CMK (cell line): ENCODE data around the gene EDNRA.

Source experiments
- DNase-seq: peaks from one replicate; pipeline ENCODE4 v3.0.0-alpha.2; 2010; ENCODE audit warnings: low read depth

Gene EDNRA

DNA sequence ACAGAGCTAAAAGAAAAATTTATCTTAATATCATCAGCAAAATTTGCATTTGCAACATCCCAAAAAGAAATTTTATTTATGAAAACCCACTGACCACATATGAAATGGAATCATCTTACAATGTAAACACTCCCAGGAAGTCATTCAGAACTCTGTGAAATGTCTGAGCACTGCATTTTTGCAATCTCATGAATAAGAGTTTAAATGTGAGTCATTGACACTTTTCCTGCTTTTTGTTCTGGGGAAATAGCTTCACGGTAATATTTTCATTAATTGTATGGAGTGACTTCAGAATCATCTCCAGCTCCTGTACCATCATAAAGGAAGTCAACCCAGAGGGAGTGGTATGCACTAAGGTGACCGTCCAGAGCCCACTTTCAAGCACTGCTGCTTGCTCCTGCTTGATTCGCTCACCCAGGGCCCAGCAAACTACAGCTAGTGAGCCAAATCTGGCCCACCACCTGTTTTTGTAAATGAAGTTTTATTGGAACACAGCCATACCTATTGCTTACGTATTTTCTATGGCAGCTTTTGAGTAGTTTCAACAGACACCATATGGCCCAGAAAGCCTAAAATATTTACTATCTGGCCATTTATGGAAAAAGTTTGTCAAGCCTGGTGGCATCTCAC is 17.2 kb downstream of the EDNRA start:
- no peak for DNase-seq

DNA sequence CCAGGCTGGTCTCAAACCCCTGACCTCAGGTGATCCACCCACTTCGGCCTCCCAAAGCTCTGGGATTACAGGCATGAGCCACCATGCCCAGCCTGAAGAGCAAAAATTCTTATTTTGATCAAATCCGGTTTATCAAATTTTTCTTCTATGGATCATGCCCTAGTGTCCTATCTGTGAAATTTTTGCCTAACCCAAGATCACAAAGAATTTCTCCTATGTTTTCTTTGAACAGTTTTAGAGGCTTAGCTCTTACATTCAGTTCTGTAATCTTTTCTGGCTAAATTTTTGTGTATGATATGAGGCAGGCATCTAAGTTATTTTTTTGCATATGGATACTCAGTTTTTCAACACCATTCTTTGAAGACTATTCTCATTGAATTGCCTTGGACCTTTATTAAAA is 27.4 kb downstream of the EDNRA start:
- DNase-seq, result no peak

DNA sequence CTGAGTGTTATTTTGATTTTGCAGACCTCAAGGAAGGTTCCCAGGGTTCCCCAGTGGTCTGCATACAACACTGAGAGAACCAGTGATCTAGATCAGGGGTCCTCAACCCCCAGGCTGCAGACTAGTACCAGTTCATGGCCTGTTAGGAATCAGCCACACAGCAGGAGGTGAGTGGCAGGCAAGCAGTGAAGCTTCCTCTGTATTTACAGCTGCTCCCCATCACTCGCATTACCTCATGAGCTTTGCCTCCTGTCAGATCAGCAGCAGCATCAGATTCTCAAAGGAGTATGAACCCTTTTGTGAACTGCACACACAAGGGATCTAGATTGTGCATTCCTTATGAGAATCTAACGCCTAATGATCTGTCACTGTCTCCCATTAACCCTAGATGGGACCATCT is 28.5 kb downstream of the EDNRA start:
- no peak for DNase-seq

DNA sequence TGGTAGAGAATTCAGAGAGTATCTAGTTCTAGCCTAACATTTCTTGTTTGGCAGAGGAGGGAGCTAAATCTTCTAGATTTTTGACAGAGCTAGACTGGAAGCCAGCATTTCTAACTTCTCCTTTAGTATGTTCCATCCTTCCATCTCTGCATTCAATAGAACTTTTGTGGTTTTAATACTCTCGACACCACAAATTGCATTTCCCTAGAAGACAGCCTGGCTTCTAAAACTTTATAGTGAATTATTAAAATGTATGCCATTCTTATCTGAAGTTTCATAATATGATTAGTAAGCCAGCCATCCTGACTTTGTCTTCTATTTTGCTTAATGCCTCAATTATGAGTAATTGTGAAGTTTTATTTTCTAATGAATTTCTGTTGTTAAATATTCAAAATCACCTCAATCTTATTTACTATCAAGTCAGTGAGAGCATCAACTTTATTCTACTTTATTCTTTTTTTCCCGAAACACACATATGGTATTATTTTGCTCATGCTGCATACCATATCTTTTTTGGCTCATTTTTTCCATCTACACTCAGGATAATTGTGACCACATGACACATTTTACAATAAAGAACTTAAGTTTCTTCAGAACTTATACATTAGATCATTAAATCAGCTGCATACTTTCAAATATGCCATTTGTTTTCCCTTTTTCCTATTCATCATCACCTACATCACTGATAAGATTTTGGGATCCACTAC is 30.2 kb downstream of the EDNRA start:
- DNase-seq, result no peak

DNA sequence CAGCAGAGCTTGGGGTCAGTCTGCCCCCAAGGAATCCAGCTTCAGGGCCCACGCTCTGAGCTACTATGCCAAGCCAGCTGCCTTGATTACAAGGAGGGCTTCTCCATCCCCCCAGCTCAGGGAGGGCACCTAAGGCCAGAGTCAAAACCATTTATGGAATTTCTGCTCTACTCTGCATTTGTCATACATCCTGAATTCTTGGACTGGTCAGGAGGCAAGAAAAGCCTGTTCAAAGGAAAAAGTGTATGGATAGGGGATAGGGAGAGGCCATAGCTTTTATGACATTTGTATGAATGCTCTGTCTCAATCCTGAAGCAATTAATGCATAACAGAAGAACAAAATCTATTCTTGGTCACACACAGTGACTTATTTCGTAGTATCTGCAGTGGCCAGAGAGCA is 32.2 kb downstream of the EDNRA start:
- no peak for DNase-seq

DNA sequence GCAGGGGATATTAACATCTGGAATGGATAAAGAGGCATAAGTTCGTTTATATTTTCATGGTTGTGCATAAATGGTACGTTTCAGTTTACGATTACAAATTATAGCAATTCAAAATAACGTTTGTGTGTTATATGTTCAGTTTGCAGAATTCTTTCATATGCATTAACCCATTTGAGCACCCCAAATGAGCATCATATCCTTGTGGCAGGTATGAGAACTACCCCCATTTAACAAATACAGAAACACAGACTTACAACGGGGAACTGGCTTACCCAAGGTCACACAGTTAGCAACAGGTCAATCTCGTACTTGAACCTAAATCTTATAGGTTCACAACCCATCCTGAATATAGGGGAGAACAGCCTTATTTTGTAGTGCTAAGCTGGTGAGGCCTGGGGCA is 33.1 kb downstream of the EDNRA start:
- no peak for DNase-seq

DNA sequence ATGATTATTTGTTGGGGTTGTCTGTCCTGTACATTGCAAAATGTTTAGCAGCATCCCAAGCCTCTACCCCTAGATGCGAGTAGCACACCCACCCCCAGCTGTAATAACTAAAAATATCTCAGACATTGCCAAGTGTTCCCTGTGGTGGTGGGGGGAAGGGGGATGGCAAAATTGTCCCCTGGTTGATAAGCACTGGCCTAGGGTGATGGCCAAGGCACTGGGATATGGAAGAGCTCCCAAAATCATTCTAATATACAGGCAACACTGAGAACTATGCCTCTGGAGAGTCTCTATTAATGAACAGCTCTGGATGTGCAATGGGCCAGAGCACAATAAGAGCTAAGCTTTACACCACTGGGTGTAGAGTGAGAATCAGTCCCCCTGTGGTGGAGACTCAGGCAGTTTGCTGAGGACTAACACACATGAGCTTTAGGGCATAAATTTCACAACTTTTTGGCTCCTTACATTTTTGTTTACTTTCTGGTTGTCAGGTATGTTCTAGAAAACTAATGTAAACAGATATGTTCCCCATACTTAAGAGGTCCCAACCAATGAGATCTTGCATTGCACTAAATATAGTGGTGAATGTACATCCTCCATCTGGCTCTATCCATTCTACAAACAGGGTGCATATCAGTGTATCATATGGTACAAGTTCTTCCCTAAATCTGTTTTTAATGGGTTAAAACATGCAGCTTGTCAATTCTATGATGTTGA is 34.5 kb downstream of the EDNRA start:
- DNase-seq, result no peak

DNA sequence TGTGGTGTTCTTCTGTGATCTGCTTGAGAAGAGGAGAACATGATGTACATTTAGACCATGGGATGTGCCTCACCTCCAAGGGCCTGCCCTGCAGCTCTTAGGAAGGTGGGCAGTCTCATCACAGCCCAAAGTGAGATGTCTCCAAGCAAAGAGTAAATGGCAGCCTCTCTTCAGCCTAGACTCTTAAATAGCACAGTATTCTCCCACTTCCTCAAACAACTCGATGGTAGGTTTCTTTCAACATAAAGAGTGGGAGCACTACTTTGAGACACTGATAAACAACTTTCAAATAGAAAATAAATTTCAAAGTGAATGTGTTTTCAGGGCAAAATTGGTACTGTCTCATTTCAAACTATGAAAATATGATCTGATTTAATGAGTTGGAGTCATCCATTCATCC is 35.2 kb downstream of the EDNRA start:
- DNase-seq, result no peak

DNA sequence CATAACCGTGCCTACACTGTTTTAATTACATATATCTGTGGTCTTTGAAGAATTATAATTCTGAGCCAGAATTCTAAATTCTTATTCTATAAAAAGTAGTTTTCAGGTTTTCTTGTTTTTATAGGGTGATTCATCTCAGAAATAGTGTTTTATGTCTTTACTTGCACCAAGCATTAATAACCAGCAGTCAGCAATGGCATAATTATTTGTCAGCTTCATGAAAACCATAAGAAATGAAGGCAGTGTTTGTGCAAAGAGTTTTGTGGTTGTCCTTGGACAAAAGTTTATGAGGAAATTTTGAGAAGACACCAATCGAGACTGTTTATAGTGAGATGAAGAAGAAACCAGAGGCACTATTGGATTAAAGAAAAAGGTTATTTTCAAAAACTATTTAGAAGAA is 37.2 kb downstream of the EDNRA start:
- no peak for DNase-seq

DNA sequence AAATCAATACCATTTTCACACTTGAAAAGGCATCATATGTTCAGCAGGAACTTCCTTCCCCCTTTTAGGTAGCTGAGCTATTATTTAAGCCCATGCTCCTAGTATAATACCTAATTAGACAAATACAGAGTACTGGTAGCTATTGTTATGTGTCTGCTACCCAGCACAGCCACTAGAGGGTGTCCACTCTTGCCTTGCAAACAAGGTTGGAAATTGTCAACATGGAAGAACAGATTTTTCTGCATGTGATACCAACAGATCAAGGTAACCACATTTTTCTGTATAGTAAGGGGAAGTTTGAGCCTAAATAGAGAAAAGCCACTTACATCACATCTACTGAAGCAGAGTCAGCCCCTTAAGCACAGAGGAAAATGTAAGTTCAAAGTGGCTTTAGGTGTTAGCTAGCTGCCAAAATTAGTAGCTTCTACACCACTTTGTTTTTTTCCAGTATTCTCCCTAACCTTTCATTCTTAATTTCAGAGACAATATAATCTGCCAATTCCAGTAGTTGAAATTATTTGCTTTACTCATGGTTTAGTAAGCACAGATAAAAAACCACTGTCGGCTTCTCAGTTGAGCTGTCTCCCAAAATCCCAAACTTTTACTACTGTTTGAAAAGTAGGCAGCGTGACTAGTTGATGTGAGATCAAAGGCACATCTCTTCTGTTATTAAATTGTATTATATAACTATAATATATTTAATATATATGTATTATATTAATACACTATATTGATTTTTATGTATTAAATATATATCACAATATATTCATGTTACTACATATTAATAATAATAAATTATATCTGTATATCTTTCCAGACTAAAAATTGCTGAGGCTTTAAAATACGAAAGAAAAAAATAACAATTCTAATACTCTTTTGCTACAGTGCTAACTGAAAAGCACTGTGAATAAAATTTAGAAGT is 38.2 kb downstream of the EDNRA start:
- DNase-seq, result peak; percentile 31

DNA sequence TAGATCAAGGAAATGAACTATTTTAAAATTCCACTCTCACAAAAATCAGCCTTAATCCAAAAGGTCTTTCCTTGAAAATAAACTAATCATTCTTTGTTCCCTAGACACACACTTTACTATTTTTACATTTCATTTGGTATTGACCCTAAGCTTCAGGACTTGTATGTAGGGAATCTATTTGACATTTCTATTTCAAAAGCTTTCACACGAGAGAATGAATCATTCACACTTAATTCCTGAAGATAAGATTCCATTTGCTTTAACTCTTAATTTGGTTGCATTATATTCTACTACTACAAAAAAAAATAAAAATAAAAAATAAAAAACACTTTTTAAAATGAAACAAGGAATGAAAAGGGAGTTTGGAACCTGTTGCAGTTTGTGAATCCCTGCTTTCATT is 43.7 kb downstream of the EDNRA start:
- DNase-seq, result no peak

DNA sequence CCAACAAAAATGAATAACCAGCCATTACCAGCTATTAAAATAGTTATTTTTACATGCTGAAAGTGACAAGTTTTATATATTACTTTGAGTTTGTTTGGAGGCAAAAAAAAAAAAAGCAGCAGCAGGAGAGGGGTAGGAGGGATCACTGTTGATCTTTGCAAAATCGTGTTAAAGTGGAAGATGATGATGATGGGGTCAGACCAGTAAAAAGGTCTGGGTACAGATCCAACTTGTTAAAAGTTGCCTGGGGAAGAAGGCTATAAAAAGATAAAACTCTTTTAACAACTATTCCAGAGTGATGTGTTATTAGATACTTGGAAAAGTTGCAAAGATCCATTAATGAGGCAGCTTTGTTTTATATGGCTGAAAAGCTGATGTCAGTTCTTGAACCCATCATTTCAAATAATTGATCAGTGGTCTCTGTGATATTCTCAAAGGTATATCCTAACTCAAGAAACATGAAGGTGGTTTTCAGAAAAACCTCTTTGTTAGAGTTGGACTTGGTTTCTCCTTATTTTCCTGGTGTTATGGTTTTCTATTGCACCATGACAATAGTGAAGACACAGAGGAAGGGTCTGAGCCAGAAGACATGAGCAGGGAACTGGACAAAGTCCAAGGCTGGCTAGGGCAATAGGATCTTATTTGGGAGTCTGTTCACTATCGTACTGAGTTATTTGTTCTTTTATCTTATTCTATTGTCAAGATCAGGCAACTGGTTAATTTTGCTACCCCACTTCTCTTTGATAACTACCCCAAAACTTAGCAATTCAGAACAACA is 44.8 kb downstream of the EDNRA start:
- no peak for DNase-seq

DNA sequence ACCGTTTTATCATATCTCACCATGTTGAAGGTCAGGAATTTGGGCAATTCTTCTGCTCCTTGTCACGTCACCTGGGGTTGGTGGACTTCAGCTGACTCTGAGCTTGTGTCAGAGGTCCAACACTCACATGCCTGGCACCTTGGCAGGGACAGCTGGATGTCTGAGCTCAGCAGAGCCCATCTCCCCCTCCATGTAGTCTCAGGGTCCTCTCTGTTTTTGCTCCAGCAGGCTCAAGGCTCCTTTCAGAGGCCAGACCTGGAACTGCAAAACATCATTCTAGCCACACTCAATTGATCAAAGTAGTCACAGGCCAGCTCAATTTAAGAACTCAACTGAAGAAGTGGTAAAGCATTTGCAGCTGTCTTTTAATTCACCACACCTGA is 45.4 kb downstream of the EDNRA start:
- no peak for DNase-seq

DNA sequence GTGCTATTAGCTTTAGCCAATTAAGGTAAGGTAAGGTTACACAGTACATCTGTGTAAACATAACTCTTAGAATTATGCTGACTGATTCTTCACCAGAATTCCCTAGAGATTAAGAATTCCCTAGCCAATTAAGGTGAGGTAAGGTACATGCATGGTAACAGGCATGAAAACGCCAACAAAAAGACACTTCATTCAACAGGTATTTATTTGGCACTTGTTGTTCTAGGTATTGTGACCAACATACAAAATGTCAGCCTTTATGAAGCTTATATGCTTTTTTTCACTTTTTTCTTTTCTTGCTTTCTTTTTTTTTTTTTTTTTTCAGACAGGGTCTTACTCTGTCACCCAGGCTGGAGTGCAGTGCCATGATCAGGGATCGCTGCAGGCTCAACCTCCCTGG is 47.2 kb downstream of the EDNRA start:
- no peak for DNase-seq

DNA sequence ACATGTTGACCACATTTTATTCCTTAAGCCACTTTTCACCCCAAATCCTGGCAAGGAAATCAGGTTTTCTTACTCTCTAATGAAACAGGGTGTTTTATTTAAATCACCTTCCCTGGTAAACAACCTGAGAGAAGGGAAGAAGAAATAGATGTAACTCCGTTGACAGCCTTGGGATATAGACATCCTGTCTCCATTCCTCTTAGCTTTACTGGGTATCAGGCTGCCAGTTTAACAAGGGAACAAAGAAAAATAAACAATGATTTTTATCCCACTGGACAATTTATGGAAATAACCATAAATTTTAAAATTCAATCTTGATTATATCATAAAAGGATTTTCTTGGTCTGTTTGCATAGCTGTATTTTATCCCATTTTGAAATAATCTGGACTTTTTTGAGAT is 49.2 kb downstream of the EDNRA start:
- DNase-seq, result no peak

DNA sequence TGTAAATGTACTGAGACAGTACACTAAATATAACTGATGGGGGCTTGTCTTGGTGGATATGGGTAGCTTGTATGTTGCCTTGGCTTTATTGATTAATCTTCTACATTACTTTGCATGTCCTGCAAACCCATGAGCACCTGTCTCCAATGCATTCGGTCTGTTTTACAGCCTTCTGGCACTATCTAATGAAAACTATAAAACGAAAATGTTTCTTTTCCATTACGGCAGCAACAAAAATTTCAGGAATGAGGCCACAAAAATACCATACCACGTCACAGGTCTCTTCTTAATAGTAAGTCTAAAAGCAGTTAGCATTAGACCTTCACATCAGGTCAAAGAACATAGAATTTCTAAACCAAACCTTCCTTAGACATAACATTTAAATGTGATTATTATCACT is 49.8 kb downstream of the EDNRA start:
- no peak for DNase-seq

DNA sequence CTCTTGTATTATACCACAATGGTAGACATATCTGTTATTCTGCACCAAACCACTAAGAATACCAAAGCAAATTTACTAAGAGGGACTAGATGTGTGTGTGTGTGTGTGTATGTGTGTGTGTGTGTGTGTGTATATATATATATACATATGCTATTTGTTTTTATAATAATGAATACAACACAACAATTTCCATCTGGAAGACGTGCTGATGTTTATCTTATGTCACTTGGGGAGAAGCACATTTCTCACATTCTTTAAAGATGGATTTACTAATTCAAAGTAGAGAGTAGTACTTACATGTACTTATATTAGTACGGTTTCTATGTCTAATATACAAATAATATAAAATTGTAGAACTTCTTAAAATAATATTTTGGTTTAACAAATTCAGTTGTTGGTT is 52.0 kb downstream of the EDNRA start:
- DNase-seq, result no peak

DNA sequence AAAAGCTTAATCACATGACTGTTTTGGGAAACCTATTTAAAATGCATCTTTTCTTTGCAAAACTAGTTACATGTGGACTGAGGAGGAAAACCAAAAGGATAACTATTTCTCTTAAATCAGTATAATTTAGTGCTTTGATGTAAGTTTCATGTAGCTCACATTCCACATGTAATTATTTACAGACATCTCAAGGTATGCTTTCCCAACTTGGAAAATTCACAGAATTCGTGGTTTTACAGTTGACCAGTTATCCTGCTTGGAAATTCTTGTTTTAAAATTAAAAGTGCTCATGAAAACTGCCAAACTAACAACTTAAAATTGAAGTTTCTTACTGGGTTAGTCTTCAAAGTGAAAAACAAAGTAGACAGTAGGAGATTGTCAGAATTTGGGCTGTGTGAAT is 52.4 kb downstream of the EDNRA start:
- DNase-seq, result no peak

DNA sequence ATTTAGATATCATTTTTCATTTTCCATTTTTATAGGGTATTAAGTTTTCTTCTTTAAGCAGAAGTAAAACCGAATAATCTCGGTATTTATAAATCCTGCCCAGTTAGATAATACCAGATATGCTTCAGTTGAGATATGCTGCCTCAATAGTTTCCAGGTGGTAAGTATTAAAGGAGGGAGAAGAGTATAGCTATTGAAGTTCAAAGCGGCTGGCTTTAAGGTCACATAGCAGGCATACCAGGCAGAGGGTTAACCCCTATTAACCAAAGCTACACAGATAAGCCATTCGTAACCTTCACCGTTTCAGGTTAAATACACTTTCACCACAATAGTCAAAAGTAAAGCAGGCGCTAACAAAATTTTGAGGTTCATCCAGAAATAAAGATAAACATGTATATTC is 54.2 kb downstream of the EDNRA start:
- no peak for DNase-seq

DNA sequence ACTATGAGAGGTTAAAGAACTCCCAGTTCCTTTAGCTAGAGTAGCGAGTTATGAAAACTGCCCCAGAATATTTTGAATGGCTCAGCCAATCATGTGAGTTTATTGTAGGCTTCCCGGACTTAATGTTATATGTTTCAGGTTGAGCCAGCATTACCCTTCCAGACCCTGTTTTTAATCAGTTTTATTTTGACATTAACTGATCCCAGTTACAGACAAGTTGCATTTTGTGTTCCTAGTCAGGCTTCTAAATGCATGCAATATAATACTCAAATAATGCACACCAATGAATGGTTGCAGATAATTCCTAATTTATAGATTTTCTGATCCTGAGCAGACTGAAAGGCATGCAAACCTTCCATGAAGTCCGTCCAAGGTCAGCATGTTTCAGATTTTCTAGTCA is 57.8 kb downstream of the EDNRA start:
- no peak for DNase-seq

DNA sequence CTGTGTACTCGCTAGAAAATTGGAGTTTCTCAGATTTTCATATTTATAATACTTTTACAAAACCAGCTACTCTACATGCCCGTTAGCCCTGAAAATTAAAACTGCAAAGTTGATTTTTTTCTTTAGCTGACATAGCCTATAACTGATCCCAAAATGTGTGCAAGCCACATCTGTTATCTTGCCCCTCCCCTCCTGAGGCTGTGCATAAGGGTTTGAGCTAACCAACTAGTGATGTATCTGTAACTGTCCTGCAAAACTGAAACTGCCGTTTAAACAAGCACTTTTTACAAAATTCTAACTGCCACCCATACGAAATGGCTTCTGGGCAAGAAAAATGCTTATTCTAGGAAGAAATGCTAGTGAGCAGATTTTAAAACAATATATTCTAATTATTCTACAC is 59.1 kb downstream of the EDNRA start:
- no peak for DNase-seq
